ENCODE data around the gene NAV3. TPM values are rescaled to one million over a fixed set of nuclear protein-coding genes. Genes with fewer than 3 reads are reported as not detected.
"Not testable (repeated sequence)": the region's sequence is repeated elsewhere in the genome, so short reads cannot be mapped to it uniquely, and the experiment has no call there.

The NAV3 gene
- total and polyA plus RNA-seq, 9 donors: 10.5 to 63.9 (median 31.5) TPM

DNA sequence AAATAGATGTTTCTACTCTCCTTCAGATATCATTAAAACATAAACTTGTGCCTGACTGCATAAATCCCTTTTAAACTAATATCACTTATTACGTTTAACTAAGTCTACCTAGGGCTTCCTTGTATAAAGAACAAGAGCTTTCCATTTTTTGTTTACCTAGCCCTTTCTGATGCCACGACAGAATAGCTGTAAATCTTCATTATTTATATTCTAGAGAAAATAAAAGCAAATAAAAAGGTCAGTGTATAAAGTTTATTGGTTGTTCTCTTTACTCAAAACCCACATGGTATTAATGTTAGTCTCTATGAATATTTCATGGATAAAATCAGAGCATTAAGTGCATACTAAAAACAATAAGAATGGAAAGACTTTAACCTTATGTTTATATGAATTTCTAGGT is 269.1 kb downstream of the NAV3 start:
- H3K27ac ChIP-seq: no peak overlapping the region
- H3K27me3 ChIP-seq: peaks cover 4% of the 10 kb centered on the region
- H3K9me3 ChIP-seq: no peaks in the 10 kb centered on the region
- DNase-seq: no peak
- TF ChIP-seq, protein P1, sequence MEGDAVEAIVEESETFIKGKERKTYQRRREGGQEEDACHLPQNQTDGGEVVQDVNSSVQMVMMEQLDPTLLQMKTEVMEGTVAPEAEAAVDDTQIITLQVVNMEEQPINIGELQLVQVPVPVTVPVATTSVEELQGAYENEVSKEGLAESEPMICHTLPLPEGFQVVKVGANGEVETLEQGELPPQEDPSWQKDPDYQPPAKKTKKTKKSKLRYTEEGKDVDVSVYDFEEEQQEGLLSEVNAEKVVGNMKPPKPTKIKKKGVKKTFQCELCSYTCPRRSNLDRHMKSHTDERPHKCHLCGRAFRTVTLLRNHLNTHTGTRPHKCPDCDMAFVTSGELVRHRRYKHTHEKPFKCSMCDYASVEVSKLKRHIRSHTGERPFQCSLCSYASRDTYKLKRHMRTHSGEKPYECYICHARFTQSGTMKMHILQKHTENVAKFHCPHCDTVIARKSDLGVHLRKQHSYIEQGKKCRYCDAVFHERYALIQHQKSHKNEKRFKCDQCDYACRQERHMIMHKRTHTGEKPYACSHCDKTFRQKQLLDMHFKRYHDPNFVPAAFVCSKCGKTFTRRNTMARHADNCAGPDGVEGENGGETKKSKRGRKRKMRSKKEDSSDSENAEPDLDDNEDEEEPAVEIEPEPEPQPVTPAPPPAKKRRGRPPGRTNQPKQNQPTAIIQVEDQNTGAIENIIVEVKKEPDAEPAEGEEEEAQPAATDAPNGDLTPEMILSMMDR (IDR thresholded peaks at IDR 0.05): no peak
- TF ChIP-seq POLR2A (IDR thresholded peaks at IDR 0.05) (no peak), EP300 (IDR thresholded peaks at IDR 0.05) (no peak)
- intact Hi-C loops (cut with DNase I): no loop called here
- no peaks in the 10 kb centered on the region for H3K36me3 ChIP-seq
- H3K4me3 ChIP-seq: no peak overlapping the region
- WGBS, 3 donors: 84 to 85% (median 84%) methylated on average over 2 of the region's 2 CpGs
- peaks cover 3% of the 10 kb centered on the region for H3K4me1 ChIP-seq (ENCODE audit: insufficient read depth)

DNA sequence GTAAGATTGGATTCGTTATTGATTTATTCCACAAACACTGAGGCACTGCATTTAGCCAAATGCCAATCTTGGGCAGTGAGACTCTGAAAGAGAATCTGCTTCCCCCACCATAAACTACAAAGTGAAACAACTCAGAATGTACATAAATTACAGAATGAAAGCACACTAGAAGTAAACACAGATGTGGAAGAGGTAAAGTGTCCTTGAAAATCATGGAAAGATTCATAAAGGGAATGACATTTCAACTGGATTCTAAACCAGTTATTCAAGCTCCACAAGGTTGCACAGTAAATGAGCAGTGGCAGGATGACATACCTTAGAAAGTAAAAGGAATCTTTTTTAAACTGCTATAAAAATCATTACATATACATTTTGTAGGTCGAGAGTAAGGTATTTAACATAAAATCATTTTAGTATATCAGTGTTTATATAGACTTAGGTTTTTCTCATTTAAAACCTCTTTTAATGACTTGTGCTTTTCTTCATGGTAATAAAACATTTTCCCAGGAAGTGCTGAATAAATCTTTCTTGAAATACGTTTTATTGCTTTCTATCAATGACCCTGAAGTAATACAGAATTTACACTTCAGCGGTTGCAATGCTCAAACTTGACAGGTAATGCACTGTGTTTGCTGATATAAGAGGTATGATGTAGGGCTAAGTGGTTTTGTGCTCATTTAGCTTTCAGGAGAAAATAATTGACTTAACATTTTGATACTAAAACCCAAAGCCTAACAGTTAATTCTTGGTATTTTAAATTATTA is 270.6 kb downstream of the NAV3 start:
- 68 to 72% (median 70%) methylated on average over 4 of the region's 4 CpGs for WGBS, 3 donors
- H3K36me3 ChIP-seq: no peaks in the 10 kb centered on the region
- peaks cover 3% of the 10 kb centered on the region for H3K4me1 ChIP-seq (ENCODE audit: insufficient read depth)
- intact Hi-C loops (cut with DNase I): no loop called here
- DNase-seq: no peak
- no peak overlapping the region for H3K4me3 ChIP-seq
- H3K27ac ChIP-seq: no peak overlapping the region
- no peaks in the 10 kb centered on the region for H3K9me3 ChIP-seq
- peaks cover 4% of the 10 kb centered on the region for H3K27me3 ChIP-seq
- no peak for TF ChIP-seq EP300 (IDR thresholded peaks at IDR 0.05)
- TF ChIP-seq POLR2A (IDR thresholded peaks at IDR 0.05): no peak
- TF ChIP-seq, protein P1 (IDR thresholded peaks at IDR 0.05): no peak

DNA sequence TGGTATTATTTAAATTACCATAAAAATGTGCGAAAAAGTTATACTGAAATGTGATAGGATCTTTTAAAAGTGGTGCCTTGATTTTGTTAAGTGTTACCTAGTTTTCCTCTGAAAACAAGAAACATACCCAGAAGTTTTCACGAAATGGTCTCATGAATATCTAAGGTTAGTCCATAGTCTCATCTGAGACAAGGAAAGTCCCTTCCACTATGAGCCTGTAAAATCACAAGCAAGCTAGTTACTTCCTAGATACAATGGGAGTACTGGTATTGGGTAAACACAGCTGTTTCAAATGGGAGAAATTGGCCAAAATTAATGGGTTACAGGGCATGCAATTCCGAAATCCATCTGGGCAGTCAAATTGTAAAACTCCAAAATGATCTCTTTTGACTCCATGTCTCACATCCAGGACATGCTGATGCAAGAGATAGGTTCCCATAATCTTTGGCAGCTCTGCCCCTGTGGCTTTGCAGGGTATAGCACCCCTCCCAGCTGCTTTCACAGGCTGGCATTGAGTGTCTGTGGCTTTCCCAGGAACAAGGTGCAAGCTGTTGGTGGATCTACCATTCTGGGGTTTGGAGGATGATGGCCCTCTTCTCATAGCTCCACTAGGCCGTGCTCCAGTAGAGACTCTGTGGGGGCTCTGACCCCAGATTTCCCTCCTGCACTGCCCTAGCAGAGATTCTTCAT is 271.4 kb downstream of the NAV3 start:
- Histone ChIP-seq H3K36me3 (no peaks in the 10 kb centered on the region), H3K4me1 (ENCODE audit: insufficient read depth) (no peaks in the 10 kb centered on the region), H3K4me3 (no peak overlapping the region), H3K9me3 (no peaks in the 10 kb centered on the region), H3K27me3 (peaks cover 4% of the 10 kb centered on the region), H3K27ac (no peak overlapping the region)
- no peak for TF ChIP-seq POLR2A (IDR thresholded peaks at IDR 0.05)
- TF ChIP-seq EP300 (IDR thresholded peaks at IDR 0.05): no peak
- TF ChIP-seq, protein P1 (IDR thresholded peaks at IDR 0.05): no peak
- intact Hi-C loops (cut with DNase I): no loop called here
- no peak for DNase-seq
- 86 to 97% (median 94%) methylated on average over 4 of the region's 4 CpGs for WGBS, 3 donors

DNA sequence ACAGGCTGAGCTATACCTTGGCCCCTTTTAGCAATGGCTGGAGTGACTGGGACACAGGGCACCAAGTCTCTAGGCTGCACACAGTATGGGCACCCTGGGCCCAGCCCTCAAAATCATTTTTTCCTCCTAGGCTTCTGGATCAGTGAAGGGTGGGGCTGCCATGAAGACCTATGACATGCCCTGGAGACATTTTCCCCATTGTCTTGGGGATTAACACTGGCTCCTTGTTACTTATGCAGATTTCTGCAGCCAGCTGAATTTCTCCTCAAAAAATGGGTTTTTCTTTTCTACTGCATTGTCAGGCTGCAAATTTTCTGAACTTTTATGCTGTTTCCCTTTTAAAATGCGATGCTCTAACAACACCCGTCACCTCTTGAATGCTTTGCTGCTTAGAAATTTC is 272.1 kb downstream of the NAV3 start:
- WGBS, 3 donors: 93 to 99% (median 97%) methylated on average over 2 of the region's 2 CpGs
- DNase-seq; H3K9me3 ChIP-seq; H3K27me3 ChIP-seq; H3K4me1 ChIP-seq (ENCODE audit: insufficient read depth); intact Hi-C loops (cut with DNase I); H3K27ac ChIP-seq; H3K36me3 ChIP-seq; H3K4me3 ChIP-seq: not testable (repeated sequence)

DNA sequence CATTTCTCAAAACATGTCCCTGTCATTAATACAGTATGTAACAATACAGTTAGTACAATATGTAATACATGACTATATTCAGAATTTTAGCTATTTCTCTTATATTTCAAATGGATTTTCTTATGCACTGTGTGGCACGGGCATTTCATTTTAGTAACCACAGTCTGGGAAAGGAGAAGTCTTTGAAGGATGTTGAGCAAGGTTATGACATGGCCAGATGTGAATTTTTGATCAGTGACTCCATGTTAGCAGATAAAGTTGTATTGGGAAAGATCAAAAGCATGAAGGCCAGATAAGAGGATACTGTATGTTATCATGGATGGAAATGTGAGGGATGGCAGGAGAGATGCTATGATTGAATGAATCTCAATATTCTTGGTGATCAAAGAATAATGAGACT is 285.2 kb downstream of the NAV3 start:
- Histone ChIP-seq H3K4me1 (ENCODE audit: insufficient read depth) (no peaks in the 10 kb centered on the region), H3K9me3 (no peaks in the 10 kb centered on the region), H3K4me3 (no peak overlapping the region), H3K27ac (no peak overlapping the region), H3K36me3 (no peaks in the 10 kb centered on the region), H3K27me3 (no peaks in the 10 kb centered on the region)
- TF ChIP-seq EP300 (IDR thresholded peaks at IDR 0.05) (no peak), POLR2A (IDR thresholded peaks at IDR 0.05) (no peak)
- TF ChIP-seq, protein P1 (IDR thresholded peaks at IDR 0.05): no peak
- 79 to 90% (median 89%) methylated on average over 1 of the region's 1 CpG for WGBS, 3 donors
- intact Hi-C loops (cut with DNase I): loop anchor here in 1 of 4 donors (5.0 kb wide), 1 partner anchor 1874 kb away; no protein-coding TSS in a partner anchor
- DNase-seq: no peak
